ENCODE results near the gene GARIN1A.

DNA sequence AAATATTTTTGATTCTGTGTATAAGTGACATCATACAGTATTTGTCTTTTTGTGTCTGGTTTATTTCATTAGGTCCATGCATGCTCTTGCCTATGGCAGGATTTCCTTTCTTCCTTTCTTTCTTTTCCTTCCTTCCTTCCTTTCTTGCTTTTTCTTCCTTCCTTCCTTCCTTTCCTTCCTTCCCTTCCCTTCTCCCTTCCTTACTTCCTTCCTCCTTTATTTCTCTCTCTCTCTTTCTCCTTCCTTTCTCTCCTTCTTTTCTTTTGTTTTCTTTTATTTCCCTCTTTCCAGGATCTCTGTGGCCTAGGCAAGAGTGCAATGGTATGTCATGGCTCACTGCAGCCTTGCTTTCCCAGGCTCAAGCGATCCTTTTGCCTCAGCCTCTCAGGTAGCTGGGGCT, 35.7 kb downstream of the GARIN1A start:
- TF ChIP-seq, protein P1, sequence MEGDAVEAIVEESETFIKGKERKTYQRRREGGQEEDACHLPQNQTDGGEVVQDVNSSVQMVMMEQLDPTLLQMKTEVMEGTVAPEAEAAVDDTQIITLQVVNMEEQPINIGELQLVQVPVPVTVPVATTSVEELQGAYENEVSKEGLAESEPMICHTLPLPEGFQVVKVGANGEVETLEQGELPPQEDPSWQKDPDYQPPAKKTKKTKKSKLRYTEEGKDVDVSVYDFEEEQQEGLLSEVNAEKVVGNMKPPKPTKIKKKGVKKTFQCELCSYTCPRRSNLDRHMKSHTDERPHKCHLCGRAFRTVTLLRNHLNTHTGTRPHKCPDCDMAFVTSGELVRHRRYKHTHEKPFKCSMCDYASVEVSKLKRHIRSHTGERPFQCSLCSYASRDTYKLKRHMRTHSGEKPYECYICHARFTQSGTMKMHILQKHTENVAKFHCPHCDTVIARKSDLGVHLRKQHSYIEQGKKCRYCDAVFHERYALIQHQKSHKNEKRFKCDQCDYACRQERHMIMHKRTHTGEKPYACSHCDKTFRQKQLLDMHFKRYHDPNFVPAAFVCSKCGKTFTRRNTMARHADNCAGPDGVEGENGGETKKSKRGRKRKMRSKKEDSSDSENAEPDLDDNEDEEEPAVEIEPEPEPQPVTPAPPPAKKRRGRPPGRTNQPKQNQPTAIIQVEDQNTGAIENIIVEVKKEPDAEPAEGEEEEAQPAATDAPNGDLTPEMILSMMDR (IDR thresholded peaks at IDR 0.05; ENCODE audit: insufficient read depth, low read depth, low read length) = no peak
- TF ChIP-seq EZH2 (IDR thresholded peaks at IDR 0.05; ENCODE audit: insufficient read depth, low read length) = no peak

Data from astrocyte (in vitro differentiated cells and primary cell).